ENCODE measurements around the gene ZC3H6.

Gene ZC3H6

GRCh38 chr2:112257575-112257974, 17.8 kb upstream of the ZC3H6 start:
- no peak for TF ChIP-seq CTCF (IDR thresholded peaks at IDR 0.05; ENCODE audit: borderline replicate concordance, control extremely low read depth, extremely low read depth, insufficient read depth, missing control alignments)
- in situ Hi-C loops (cut with MboI; ENCODE audit: low sequenced_read_pairs, unreplicated experiment) = no loop called here
- DNase-seq (ENCODE audit: low spot score) = no peak

GRCh38 chr2:112259509-112260294, 15.7 kb upstream of the ZC3H6 start:
- in situ Hi-C loops (cut with MboI; ENCODE audit: low sequenced_read_pairs, unreplicated experiment) = no loop called here
- TF ChIP-seq CTCF (IDR thresholded peaks at IDR 0.05; ENCODE audit: borderline replicate concordance, control extremely low read depth, extremely low read depth, insufficient read depth, missing control alignments) = peak; percentile 96
- DNase-seq (ENCODE audit: low spot score) = peak; percentile 69

- in situ Hi-C loops (cut with MboI; ENCODE audit: low sequenced_read_pairs, unreplicated experiment) = no loop called here
- no peak for TF ChIP-seq CTCF (IDR thresholded peaks at IDR 0.05; ENCODE audit: borderline replicate concordance, control extremely low read depth, extremely low read depth, insufficient read depth, missing control alignments)
- DNase-seq (ENCODE audit: low spot score) = no peak
Measured at GRCh38 chr2:112260295-112260625, 15.1 kb upstream of the ZC3H6 start.

GRCh38 chr2:112262876-112263275, 12.5 kb upstream of the ZC3H6 start:
- TF ChIP-seq CTCF (IDR thresholded peaks at IDR 0.05; ENCODE audit: borderline replicate concordance, control extremely low read depth, extremely low read depth, insufficient read depth, missing control alignments) = no peak
- in situ Hi-C loops (cut with MboI; ENCODE audit: low sequenced_read_pairs, unreplicated experiment) = no loop called here
- no peak for DNase-seq (ENCODE audit: low spot score)

GRCh38 chr2:112268547-112268946, 6.8 kb upstream of the ZC3H6 start:
- in situ Hi-C loops (cut with MboI; ENCODE audit: low sequenced_read_pairs, unreplicated experiment) = no loop called here
- no peak for TF ChIP-seq CTCF (IDR thresholded peaks at IDR 0.05; ENCODE audit: borderline replicate concordance, control extremely low read depth, extremely low read depth, insufficient read depth, missing control alignments)
- DNase-seq (ENCODE audit: low spot score) = no peak

GRCh38 chr2:112272669-112273068, 2.7 kb upstream of the ZC3H6 start:
- DNase-seq (ENCODE audit: low spot score) = no peak
- in situ Hi-C loops (cut with MboI; ENCODE audit: low sequenced_read_pairs, unreplicated experiment) = no loop called here
- no peak for TF ChIP-seq CTCF (IDR thresholded peaks at IDR 0.05; ENCODE audit: borderline replicate concordance, control extremely low read depth, extremely low read depth, insufficient read depth, missing control alignments)
